GM21390 (cell line): ENCODE results near the gene FRK.
A peak's percentile ranks its signal among the peaks of the same experiment; 100 is the strongest.
"Not testable (repeated sequence)": the region's sequence is repeated elsewhere in the genome, so short reads cannot be mapped to it uniquely, and the experiment has no call there.

Experiments used
- ATAC-seq: cut with Tn5 transposase; IDR thresholded peaks from one replicate; pipeline ENCODE4 v1.9.1; 2021; ENCODE audit not compliant: unreplicated experiment

Gene FRK

DNA sequence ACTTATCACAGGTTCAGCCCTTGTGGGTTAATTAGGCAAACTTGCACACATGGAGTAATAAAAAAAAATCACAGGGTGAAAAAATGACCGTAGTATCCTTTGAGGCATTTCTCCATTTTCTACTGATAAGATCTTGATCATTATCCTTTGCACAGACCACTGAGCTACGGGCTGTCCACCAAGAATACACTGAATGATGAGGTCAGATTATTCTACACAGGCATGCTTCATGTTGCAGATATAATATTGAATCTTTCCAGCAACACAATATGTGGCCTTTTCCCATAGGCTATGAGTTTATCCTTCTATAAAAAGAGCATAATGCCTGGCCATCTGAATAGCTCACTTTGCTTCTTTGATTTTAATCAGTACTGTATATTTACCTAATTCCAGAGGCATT, 168.9 kb downstream of the FRK start:
- no peak for ATAC-seq

DNA sequence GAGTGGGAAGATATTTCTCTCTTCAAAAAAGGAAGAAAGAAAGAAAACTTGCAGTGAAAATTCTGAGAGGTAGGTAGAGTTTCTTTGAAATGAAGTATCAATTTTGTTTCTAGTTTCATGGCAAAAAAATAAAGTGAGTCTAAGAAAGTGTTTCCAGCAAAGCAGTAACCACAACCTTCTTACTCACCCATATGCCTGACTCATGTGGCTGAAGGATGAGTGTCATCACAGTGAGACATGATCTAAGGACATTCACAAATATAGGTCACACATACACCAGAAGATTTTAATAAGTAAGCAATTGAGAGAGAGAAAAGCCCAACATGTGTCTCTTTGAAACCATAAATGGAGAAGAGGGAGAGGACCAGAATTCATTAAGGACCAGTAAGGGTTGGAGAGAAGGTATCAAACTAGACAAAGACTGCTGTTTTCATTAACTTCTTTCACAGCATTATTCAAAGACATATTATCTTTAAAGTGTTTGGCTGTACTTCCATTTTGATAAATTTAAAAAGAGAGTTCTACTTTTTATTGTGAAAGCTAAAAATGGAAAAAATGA, 169.5 kb downstream of the FRK start:
- peak; percentile 97 for ATAC-seq

DNA sequence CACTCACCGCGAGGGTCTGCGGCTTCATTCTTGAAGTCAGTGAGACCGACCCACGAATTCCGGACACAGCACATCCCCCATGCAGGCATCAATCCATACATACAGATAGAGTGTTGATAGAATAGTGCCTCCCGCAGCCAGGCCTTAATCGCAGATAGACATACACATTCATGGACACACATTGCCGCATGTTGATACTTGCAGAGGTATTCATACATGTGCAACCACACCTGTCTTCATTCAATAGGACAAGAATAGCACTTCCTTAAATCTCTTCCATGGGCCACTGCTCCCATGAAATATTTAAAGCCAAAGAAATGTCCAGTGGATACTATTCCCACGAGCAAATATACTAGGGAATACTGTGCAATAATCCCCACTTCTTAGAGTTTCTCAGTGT, 170.5 kb downstream of the FRK start:
- no peak for ATAC-seq

DNA sequence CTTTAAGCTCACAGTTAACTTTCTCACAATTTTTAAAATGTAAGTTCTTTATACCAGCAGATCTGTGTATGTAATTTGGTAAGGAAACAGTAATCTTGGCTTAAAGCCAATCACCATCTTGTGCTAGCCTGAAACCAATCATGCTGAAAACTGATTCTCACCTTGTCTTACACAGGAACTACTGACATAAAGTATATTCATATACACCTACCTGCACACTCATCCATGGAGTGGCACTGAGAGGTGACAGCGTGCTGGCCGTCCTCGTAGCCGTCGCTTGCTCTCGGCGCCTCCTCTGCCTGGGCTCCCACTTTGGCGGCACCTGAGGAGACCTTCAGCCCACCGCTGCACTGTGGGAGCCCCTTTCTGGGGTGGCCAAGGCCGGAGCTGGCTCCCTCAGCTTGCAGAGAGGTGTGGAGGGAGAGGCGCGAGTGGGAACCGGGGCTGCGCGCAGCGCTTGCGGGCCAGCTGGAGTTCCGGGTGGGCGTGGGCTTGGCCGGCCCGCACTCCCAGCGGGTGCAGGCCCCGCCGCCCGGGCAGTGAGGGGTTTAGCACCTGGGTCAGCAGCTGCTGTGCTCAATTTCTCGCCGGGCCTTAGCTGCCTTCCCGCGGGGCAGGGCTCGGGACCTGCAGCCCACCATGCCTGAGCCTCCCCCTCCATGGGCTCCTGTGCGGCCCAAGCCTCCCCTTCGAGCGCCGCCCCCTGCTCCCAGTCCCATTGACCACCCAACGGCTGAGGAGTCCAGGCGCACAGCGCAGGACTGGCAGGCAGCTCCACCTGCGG, 171.8 kb downstream of the FRK start:
- not testable (repeated sequence) for ATAC-seq

DNA sequence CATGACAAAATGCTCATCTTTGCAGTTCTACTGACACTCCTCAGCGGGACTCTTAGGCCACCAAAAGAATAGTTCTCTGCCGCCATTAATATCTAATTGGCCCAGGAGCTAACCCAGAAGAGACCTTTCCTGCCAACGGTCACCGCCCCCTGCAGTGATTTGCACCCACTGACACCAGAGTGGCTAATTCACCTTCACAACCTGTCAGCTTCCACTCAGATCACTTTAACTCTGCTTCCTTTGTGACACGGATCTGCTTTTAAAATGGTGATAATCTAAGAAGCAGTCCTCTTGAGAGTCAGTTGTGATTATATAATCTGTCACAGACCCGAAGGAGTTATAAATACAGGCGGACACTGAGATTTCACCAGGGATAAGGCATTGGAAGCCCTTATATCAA, 172.8 kb downstream of the FRK start:
- ATAC-seq, result no peak

DNA sequence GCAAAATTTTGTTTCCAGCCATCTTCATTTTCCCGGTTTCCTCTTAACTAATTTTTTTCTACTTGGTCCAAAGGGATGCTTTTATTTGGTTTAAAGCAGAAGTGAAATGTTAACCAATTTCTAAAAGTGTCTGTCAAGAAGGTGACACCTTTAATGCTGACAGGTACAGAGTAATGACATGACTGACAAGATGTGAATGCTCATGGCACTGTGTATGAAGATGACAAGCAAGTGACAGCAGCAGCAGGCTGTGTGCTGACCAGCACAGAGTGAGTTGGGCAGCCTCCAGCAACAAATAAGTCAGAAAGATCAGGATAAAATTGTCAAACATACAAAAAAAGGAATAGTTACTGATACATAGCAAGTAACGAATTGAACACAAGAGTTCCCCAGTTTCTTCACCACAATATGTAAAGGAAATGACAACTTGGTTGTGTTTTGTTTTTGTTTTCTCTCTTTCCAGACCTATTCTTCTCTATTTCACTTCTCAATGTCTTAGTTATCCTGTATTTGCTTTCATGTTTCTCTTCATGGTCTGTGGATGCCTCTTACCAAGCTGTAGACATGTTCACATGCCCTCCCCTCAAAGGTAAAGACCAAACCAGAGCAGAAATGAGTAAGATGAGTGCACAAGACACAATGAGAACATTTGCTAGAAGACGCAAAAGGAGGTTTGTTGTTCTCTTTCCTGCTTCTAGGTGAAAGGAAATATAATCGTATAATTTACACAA, 174.9 kb downstream of the FRK start:
- ATAC-seq, result peak; percentile 83

DNA sequence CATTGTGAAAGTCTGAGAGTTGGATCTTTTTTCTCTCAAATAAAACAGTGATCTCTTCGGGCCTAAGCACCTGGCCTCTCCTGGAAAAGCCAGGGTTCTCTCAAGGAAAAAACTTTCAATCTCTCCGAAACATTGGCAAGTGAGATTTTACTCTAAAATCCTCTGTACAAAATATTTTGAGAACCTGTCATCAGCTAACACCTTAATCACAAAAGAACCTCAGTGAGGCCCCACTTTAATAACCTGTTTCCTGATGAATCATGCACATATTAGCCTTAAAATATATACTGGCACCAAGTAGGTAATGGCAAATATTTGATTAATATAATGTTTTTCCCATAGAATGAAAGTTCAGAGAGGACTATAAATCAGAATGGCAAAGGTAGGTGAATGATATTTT, 177.9 kb downstream of the FRK start:
- no peak for ATAC-seq

DNA sequence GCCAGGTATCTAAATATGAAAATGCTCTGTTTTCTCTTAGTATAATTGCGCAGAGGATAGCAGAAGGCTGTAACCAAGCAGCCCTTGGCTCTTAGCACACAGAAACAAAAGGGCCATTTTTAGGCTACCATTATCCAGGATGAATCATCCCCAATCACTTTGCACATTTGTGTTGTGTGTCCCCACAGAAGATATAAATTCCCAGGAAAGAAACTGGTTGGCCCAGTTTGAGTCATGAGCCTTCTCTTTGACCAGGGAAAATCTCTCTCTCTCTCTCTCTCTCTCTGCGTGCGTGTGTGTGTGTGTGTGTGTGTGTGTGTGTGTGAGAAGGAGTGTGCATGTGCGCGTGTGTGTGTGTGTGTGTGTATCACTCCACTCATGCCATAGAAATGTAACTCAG, 178.5 kb downstream of the FRK start:
- ATAC-seq, result no peak
